NCI-H146 (cell line): ENCODE data around the gene ANKRD24.
"Not testable (repeated sequence)": the region's sequence is repeated elsewhere in the genome, so short reads cannot be mapped to it uniquely, and the experiment has no call there.

Experiments
- DNase-seq: peaks from one replicate; lab custom pipeline; 2025; lab: John Stamatoyannopoulos, UW

The ANKRD24 gene

GRCh38 chr19:4182084-4182810 lies at the start of gene ANKRD24, which contains the start of gene SIRT6:
Gene ANKRD24, plus strand, starts transcription at chr19:4182689. Its CDS starts 3,737 bp downstream, at chr19:4186426.
Gene SIRT6, minus strand, starts transcription at chr19:4182563. Its CDS starts 24 bp downstream, at chr19:4182539.
- DNase-seq: peak; percentile 91

GRCh38 chr19:4134351-4134750 lies 48.1 kb upstream of the ANKRD24 start:
- DNase-seq: no peak

GRCh38 chr19:4135386-4135785 lies 47.1 kb upstream of the ANKRD24 start:
- not testable (repeated sequence) for DNase-seq

GRCh38 chr19:4136680-4137088 lies 45.8 kb upstream of the ANKRD24 start:
- no peak for DNase-seq

GRCh38 chr19:4138445-4138844 lies 44.0 kb upstream of the ANKRD24 start:
- DNase-seq: no peak

GRCh38 chr19:4139614-4140236 lies 42.8 kb upstream of the ANKRD24 start:
- DNase-seq: peak; percentile 34

GRCh38 chr19:4140237-4140711 lies 42.2 kb upstream of the ANKRD24 start:
- peak; percentile 70 for DNase-seq

- DNase-seq: not testable (repeated sequence)
These were observed 39.6 kb upstream of the ANKRD24 start for GRCh38 chr19:4142916-4143315.

- DNase-seq: no peak
These were observed 37.7 kb upstream of the ANKRD24 start for GRCh38 chr19:4144666-4145249.

GRCh38 chr19:4149518-4150288 lies 32.8 kb upstream of the ANKRD24 start:
- no peak for DNase-seq

GRCh38 chr19:4151623-4152022 lies 30.9 kb upstream of the ANKRD24 start:
- no peak for DNase-seq

- no peak for DNase-seq
These were observed 30.1 kb upstream of the ANKRD24 start for GRCh38 chr19:4152241-4152998.

- no peak for DNase-seq
These were observed 27.7 kb upstream of the ANKRD24 start for GRCh38 chr19:4154571-4155312.

- DNase-seq: no peak
These were observed 25.3 kb upstream of the ANKRD24 start for GRCh38 chr19:4157164-4157563.

- DNase-seq: not testable (repeated sequence)
These were observed 24.5 kb upstream of the ANKRD24 start for GRCh38 chr19:4157971-4158370.

GRCh38 chr19:4161415-4162077 lies 20.9 kb upstream of the ANKRD24 start:
- DNase-seq: no peak

- DNase-seq: peak; percentile 10
These were observed 18.2 kb upstream of the ANKRD24 start for GRCh38 chr19:4164262-4164661.

- DNase-seq: no peak
These were observed 10.8 kb upstream of the ANKRD24 start for GRCh38 chr19:4171676-4172075.

GRCh38 chr19:4172861-4173473 lies 9.5 kb upstream of the ANKRD24 start:
- no peak for DNase-seq
